Transverse colon (tissue), 4 donors: ENCODE measurements around the gene TMTC2. TPM values are rescaled to one million over a fixed set of nuclear protein-coding genes. Genes with fewer than 3 reads are reported as not detected.

Experiments used
- DNase-seq: peaks from one replicate; pipeline ENCODE4 v3.0.0-alpha.2; 2019
- H3K27ac ChIP-seq, 4 donors: fragments of 200-600 bp; sonication (generic); 2 replicates each; pipeline ENCODE4 v1.5.1; 2016 to 2018; ENCODE audit warnings: inconsistent platforms in 4 of 4
- H3K27me3 ChIP-seq: fragments of 200-600 bp; sonication (generic); 2 replicates; pipeline ENCODE4 v1.5.1; 2017; ENCODE audit warnings: inconsistent platforms
- H3K36me3 ChIP-seq, 4 donors: fragments of 200-600 bp; sonication (generic); 2 replicates each; pipeline ENCODE4 v1.5.1; 2017 to 2019; ENCODE audit warnings: inconsistent platforms in 4 of 4
- H3K4me1 ChIP-seq, 4 donors: fragments of 200-600 bp; sonication (generic); 2 replicates each; pipeline ENCODE4 v1.5.1; 2017 to 2020; ENCODE audit warnings: inconsistent platforms in 4 of 4
- H3K4me3 ChIP-seq, 4 donors: fragments of 200-600 bp; sonication (generic); 1 replicate in 1 of 4; 2 replicates in 3 of 4; pipeline versions ENCODE4 v1.5.1 to v1.6.1; 2017 to 2019; ENCODE audit warnings: inconsistent platforms in 4 of 4
- H3K9me3 ChIP-seq, 2 donors: fragments of 200-600 bp; sonication (generic); 2 replicates each; pipeline ENCODE4 v1.5.1; 2017 to 2019; ENCODE audit warnings: inconsistent platforms in 2 of 2
- EP300 ChIP-seq: sonication (generic); formaldehyde crosslinking; IDR thresholded peaks from one replicate; pipeline ENCODE4 v1.6.1; 2017; ENCODE audit warnings: antibody characterized with exemption, low read depth
- POLR2A ChIP-seq: fragments of 450-650 bp; IDR thresholded peaks from one replicate; pipeline ENCODE4 v1.6.1; 2016; ENCODE audit warnings: antibody characterized with exemption, mild to moderate bottlenecking, moderate library complexity
- POLR2AphosphoS5 ChIP-seq, 3 donors: sonication (generic); formaldehyde crosslinking; IDR thresholded peaks; one replicate each; pipeline ENCODE4 v1.6.1; 2016; ENCODE audit warnings: antibody characterized with exemption in 3 of 3
- WGBS, 2 donors: methylation state at CpG; one replicate each; pipeline ENCODE4 v1.1.5; 2018; ENCODE audit warnings: low coverage in 1 of 2; 5-methylcytosine and 5-hydroxymethylcytosine counted together
- in situ Hi-C, 4 donors: fragments of 200-750 bp; cut with MboI; loops; one replicate each; pipeline versions ENCODE4 v1.15.0 to v1.15.1; 2017; ENCODE audit warnings: low sequenced_read_pairs in 3 of 4, low pct_ligation_motif_present in 1 of 4, low pct_unique_long_range_greater_than_20kb in 1 of 4
- intact Hi-C: fragments of 100-400 bp; cut with DNase I; formaldehyde crosslinking; loops from one replicate; pipeline ENCODE4 v1.15.1; 2023; ENCODE audit warnings: low total_unique reads
- total RNA-seq, 4 donors: library from RNA; depleted of rRNA; stranded (reverse); fragments of >200 nt; gene quantifications; one replicate each; pipeline ENCODE4 v1.1.0, GENCODE V29; 2016
- TF ChIP-seq, protein P1 (sequence below), 5 experiments: fragments of 200-600 bp in 3 of 5; fragments of 450-650 bp in 2 of 5; sonication (generic) in 3 of 5; IDR thresholded peaks; 1 replicate in 2 of 5; 2 replicates in 3 of 5; pipeline ENCODE4 v1.5.1; 2016 to 2017; ENCODE audit warnings: antibody characterized with exemption in 5 of 5, inconsistent platforms in 3 of 5, mild to moderate bottlenecking in 2 of 5, moderate library complexity in 1 of 5

Gene TMTC2
- total RNA-seq, 4 donors from 2014 or later, result 11.3 to 19.8 (median 17.1) TPM

DNA sequence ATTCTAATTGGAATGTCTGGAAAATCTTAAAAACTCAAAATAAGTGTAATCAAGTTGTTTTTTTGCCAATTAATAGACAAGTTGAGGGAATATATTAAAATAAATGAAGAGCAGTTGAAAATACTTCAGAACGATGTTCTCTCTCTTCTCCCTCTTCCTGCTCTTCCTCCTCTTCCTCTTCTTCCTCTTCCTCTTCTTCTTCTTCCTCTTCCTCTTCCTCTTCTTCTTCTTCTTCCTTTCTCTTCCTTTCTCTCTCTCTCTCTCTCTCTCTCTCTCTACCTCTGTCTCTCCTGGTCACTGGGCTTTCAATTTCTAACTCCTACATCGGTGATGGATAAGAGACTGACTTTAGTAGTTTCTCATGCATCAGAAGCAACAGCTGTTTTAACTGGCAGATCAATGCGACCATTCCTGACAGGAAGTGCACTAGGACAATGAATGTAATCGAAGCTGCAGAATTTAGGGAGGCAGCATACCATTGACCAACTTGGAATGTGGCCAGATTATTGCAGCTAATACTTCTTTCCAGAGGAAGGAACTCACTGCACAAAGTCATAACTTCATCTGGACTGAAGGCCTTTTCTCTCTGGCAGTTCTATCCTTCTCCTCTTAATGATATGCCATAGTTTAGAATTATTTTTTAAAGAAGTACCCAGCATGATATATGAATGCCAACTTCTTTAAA is 13.8 kb upstream of the TMTC2 start:
- no peak for TF ChIP-seq POLR2AphosphoS5 (IDR thresholded peaks at IDR 0.05)
- TF ChIP-seq, protein P1, sequence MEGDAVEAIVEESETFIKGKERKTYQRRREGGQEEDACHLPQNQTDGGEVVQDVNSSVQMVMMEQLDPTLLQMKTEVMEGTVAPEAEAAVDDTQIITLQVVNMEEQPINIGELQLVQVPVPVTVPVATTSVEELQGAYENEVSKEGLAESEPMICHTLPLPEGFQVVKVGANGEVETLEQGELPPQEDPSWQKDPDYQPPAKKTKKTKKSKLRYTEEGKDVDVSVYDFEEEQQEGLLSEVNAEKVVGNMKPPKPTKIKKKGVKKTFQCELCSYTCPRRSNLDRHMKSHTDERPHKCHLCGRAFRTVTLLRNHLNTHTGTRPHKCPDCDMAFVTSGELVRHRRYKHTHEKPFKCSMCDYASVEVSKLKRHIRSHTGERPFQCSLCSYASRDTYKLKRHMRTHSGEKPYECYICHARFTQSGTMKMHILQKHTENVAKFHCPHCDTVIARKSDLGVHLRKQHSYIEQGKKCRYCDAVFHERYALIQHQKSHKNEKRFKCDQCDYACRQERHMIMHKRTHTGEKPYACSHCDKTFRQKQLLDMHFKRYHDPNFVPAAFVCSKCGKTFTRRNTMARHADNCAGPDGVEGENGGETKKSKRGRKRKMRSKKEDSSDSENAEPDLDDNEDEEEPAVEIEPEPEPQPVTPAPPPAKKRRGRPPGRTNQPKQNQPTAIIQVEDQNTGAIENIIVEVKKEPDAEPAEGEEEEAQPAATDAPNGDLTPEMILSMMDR (IDR thresholded peaks at IDR 0.05), result no peak
- TF ChIP-seq EP300, result no peak
- TF ChIP-seq POLR2A, result no peak
- no peaks in the 10 kb centered on the region for H3K4me1 ChIP-seq
- H3K27ac ChIP-seq, result no peak overlapping the region
- no peaks in the 10 kb centered on the region for H3K36me3 ChIP-seq
- no peak overlapping the region for H3K4me3 ChIP-seq
- no peaks in the 10 kb centered on the region for H3K9me3 ChIP-seq
- no peaks in the 10 kb centered on the region for H3K27me3 ChIP-seq
- intact Hi-C loops, result no loop called here
- 56 to 64% methylated on average over 3 to 4 of the region's 4 CpGs for WGBS, 2 donors
- in situ Hi-C loops, result no loop called here
- no peak for DNase-seq

DNA sequence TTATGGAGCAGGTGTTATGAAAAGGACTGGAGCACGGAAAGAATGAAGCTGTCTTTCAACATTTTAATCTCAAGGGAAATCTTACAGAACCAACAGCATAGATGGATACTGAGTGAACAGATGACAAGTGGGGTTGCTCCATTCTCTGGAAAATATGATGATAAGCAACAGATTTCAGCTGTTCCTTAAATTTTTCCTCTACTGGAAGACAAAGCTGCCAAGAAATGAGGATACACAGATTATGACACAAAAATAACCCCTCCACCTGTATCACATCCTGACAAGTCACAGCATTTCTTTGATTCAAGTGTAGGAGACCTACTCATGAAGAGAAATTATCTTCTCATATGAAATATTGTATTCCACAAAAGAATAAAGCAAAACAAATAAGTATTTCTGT is 13.0 kb upstream of the TMTC2 start:
- in situ Hi-C loops (no loop called here), intact Hi-C loops (no loop called here)
- TF ChIP-seq, protein P1 (IDR thresholded peaks at IDR 0.05), result no peak
- TF ChIP-seq POLR2A, result no peak
- TF ChIP-seq EP300, result no peak
- TF ChIP-seq POLR2AphosphoS5 (IDR thresholded peaks at IDR 0.05), result no peak
- no peak overlapping the region for H3K4me3 ChIP-seq
- H3K9me3 ChIP-seq, result no peaks in the 10 kb centered on the region
- no peaks in the 10 kb centered on the region for H3K36me3 ChIP-seq
- H3K4me1 ChIP-seq, result no peaks in the 10 kb centered on the region
- no peak overlapping the region for H3K27ac ChIP-seq
- no peaks in the 10 kb centered on the region for H3K27me3 ChIP-seq
- WGBS, 2 donors, result 75 to 91% methylated on average over 1 of the region's 1 CpG
- DNase-seq, result no peak

DNA sequence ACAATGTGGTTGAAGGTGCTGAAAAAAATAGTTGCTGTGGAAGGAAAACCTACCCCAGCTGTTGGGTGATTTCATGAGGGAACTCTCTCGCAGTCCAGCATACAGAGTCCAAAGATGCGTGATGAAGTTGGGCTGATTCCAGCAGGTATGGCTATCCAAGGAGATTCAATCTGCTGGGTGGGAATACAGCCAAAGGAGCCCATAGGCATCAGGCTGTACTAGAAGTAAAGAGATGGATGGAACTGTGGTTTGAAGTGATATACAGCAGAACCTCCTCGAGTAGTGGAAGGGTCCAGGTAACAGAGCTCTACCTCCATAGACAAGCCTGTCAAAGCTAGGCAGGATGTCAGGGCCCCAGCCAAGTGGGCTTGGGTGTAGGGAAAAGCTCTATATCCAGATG is 11.5 kb upstream of the TMTC2 start:
- no peak for TF ChIP-seq POLR2AphosphoS5 (IDR thresholded peaks at IDR 0.05)
- TF ChIP-seq POLR2A, result no peak
- TF ChIP-seq, protein P1 (IDR thresholded peaks at IDR 0.05), result no peak
- no peak for TF ChIP-seq EP300
- 84 to 96% methylated on average over 3 of the region's 3 CpGs for WGBS, 2 donors
- DNase-seq, result no peak
- intact Hi-C loops, result no loop called here
- in situ Hi-C loops, result no loop called here
- Histone ChIP-seq H3K36me3 (no peaks in the 10 kb centered on the region), H3K27me3 (no peaks in the 10 kb centered on the region), H3K4me3 (no peak overlapping the region), H3K9me3 (no peaks in the 10 kb centered on the region), H3K27ac (no peak overlapping the region), H3K4me1 (no peaks in the 10 kb centered on the region)

DNA sequence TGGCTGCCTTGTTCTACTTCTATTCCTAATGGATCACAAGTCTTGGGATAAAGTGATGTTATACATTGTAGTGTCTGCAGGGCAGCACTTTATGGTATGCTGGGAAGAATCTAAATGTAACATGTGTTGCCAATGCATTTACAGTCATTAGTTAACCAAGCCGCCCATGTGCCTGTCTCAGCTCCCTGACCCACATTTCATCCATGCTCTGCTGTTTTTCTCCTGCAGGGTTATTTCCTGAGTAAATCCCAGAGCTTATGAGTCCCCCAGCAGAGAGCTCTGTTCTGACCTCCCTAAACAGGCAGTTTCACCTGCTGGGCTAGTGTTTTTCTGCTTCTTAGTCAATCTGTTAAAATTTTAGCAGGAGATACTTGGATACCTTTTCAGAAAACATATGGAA is 4.4 kb upstream of the TMTC2 start:
- Histone ChIP-seq H3K4me3 (no peak overlapping the region), H3K9me3 (no peaks in the 10 kb centered on the region), H3K27me3 (no peaks in the 10 kb centered on the region), H3K36me3 (no peaks in the 10 kb centered on the region), H3K27ac (peak overlapping the region in 3 of 4 donors; percentile 3 to 41 (median 11)), H3K4me1 (peaks cover 0 to 24% (median 16%) of the 10 kb centered on the region in 4 donors)
- in situ Hi-C loops, result no loop called here
- TF ChIP-seq POLR2A (no peak), EP300 (no peak), POLR2AphosphoS5 (IDR thresholded peaks at IDR 0.05) (no peak)
- TF ChIP-seq, protein P1 (IDR thresholded peaks at IDR 0.05), result no peak
- intact Hi-C loops, result loop anchor here (10.0 kb wide), 1 partner anchor 1142 kb away; no protein-coding TSS in a partner anchor
- WGBS, 2 donors, result 30 to 83% methylated on average over 1 of the region's 1 CpG
- DNase-seq, result no peak
